Spinal cord (tissue), 10 donors: Measurements from ENCODE around the gene QSOX1. TPM values are rescaled to one million over a fixed set of nuclear protein-coding genes. Genes with fewer than 3 reads are reported as not detected.
A peak's percentile ranks its signal among the peaks of the same experiment; 100 is the strongest.

Experiments used
- DNase-seq, 6 donors: peaks; one replicate each; pipeline versions ENCODE4 v3.0.0 to v3.0.0-alpha.2; 2013 to 2015; ENCODE audit warnings: low spot score in 6 of 6, low read depth in 4 of 6
- H3K27ac ChIP-seq: one replicate; pipeline ENCODE4 v1.5.1; 2013; ENCODE audit warnings: low read depth, low read length, control low read depth
- H3K27me3 ChIP-seq: one replicate; pipeline ENCODE4 v1.6.1; 2013; ENCODE audit warnings: low read length; ENCODE audit not compliant: control insufficient read depth, insufficient read depth
- H3K36me3 ChIP-seq: one replicate; pipeline ENCODE4 v1.6.1; 2013; ENCODE audit warnings: low read length; ENCODE audit not compliant: control insufficient read depth, insufficient read depth
- H3K4me1 ChIP-seq: one replicate; pipeline ENCODE4 v1.6.1; 2013; ENCODE audit warnings: low read length; ENCODE audit not compliant: control insufficient read depth, insufficient read depth
- H3K4me3 ChIP-seq: one replicate; pipeline ENCODE4 v1.5.1; 2013; ENCODE audit warnings: low read depth, low read length, control low read depth
- H3K9me3 ChIP-seq: one replicate; pipeline ENCODE4 v1.6.1; 2013; ENCODE audit warnings: low read length; ENCODE audit not compliant: control insufficient read depth, insufficient read depth
- WGBS: methylation state at CpG from one replicate; pipeline ENCODE4 v1.1.5; 2013; ENCODE audit warnings: missing lambda C conversion rate; ENCODE audit not compliant: insufficient coverage; 5-methylcytosine and 5-hydroxymethylcytosine counted together
- polyA plus RNA-seq, 2 donors: library from polyadenylated mRNA; unstranded; fragments of 120-200 nt; gene quantifications; one replicate each; pipeline ENCODE4 v1.2.1, GENCODE V29; 2013; ENCODE audit not compliant: insufficient read length in 2 of 2
- total RNA-seq, 2 donors: library from RNA; depleted of rRNA in 1 of 2; stranded (reverse); fragments of 120-200 nt in 1 of 2; fragments of >200 nt in 1 of 2; gene quantifications; one replicate each; pipeline versions ENCODE4 v1.2.3 to v1.2.4, GENCODE V29; 2013 to 2014
- donor health status: healthy.

QSOX1 gene
- total and polyA plus RNA-seq, 4 donors = 25.0 to 46.5 (median 32.7) TPM

GRCh38 chr1:180229483-180230415, 75.1 kb downstream of the QSOX1 start, which contains the start of gene LHX4:
Gene LHX4 (plus strand): TSS chr1:180230264. CDS start chr1:180230530, 266 bp downstream.
- Histone ChIP-seq H3K27me3 (peaks cover 96% of the 10 kb centered on the region), H3K36me3 (no peaks in the 10 kb centered on the region), H3K9me3 (no peaks in the 10 kb centered on the region), H3K4me3 (peak within 1 kb of the TSS; percentile 31), H3K27ac (no peak within 1 kb of the TSS), H3K4me1 (peaks cover 46% of the 10 kb centered on the region)
- 0% methylated on average over 75 of the region's 105 CpGs for WGBS
- DNase-seq = peak in 2 of 6 donors; percentile 55 to 61

- Histone ChIP-seq H3K36me3 (no peaks in the 10 kb centered on the region), H3K27ac (no peak overlapping the region), H3K27me3 (peaks cover 96% of the 10 kb centered on the region), H3K4me1 (peaks cover 53% of the 10 kb centered on the region), H3K9me3 (no peaks in the 10 kb centered on the region), H3K4me3 (peak overlapping the region; percentile 31)
- under 1% methylated on average over 28 of the region's 28 CpGs for WGBS
- DNase-seq = peak in 1 of 6 donors; percentile 45
Observed at GRCh38 chr1:180230416-180230790, 75.7 kb downstream of the QSOX1 start.

- Histone ChIP-seq H3K27ac (no peak overlapping the region), H3K27me3 (peaks cover 96% of the 10 kb centered on the region), H3K9me3 (no peaks in the 10 kb centered on the region), H3K4me1 (peaks cover 58% of the 10 kb centered on the region), H3K36me3 (no peaks in the 10 kb centered on the region), H3K4me3 (no peak overlapping the region)
- DNase-seq = peak in 2 of 6 donors; percentile 61 to 66
- under 1% methylated on average over 65 of the region's 65 CpGs for WGBS
Observed at GRCh38 chr1:180230791-180231505, 76.3 kb downstream of the QSOX1 start.

- Histone ChIP-seq H3K9me3 (no peaks in the 10 kb centered on the region), H3K4me1 (peaks cover 63% of the 10 kb centered on the region), H3K27me3 (peaks cover 96% of the 10 kb centered on the region), H3K4me3 (no peak overlapping the region), H3K27ac (no peak overlapping the region), H3K36me3 (no peaks in the 10 kb centered on the region)
- 0% methylated on average over 36 of the region's 37 CpGs for WGBS
- peak in 2 of 6 donors; percentile 28 to 70 for DNase-seq
Observed at GRCh38 chr1:180231506-180231921, 76.8 kb downstream of the QSOX1 start.

GRCh38 chr1:180231936-180232335, 77.3 kb downstream of the QSOX1 start:
- peak in 2 of 6 donors; percentile 21 to 28 for DNase-seq

GRCh38 chr1:180232521-180233043, 77.9 kb downstream of the QSOX1 start:
- 0% methylated on average over 1 of the region's 11 CpGs for WGBS
- Histone ChIP-seq H3K27ac (no peak overlapping the region), H3K36me3 (no peaks in the 10 kb centered on the region), H3K9me3 (no peaks in the 10 kb centered on the region), H3K27me3 (peaks cover 99% of the 10 kb centered on the region), H3K4me1 (peaks cover 63% of the 10 kb centered on the region), H3K4me3 (no peak overlapping the region)
- DNase-seq = no peak

More at GRCh38 chr1:180231936-180232335, 77.3 kb downstream of the QSOX1 start:
- H3K27ac ChIP-seq = no peak overlapping the region
- H3K4me3 ChIP-seq = no peak overlapping the region
- WGBS = under 1% methylated on average over 11 of the region's 14 CpGs
- H3K4me1 ChIP-seq = peaks cover 63% of the 10 kb centered on the region
- H3K9me3 ChIP-seq = no peaks in the 10 kb centered on the region
- H3K27me3 ChIP-seq = peaks cover 96% of the 10 kb centered on the region
- no peaks in the 10 kb centered on the region for H3K36me3 ChIP-seq

GRCh38 chr1:180233191-180234011, 78.7 kb downstream of the QSOX1 start:
- Histone ChIP-seq H3K36me3 (no peaks in the 10 kb centered on the region), H3K27me3 (peaks cover 98% of the 10 kb centered on the region), H3K9me3 (no peaks in the 10 kb centered on the region), H3K4me1 (peaks cover 63% of the 10 kb centered on the region), H3K4me3 (no peak overlapping the region), H3K27ac (no peak overlapping the region)
- WGBS = under 1% methylated on average over 66 of the region's 71 CpGs
- no peak for DNase-seq

GRCh38 chr1:180234369-180235076, 79.9 kb downstream of the QSOX1 start:
- peaks cover 52% of the 10 kb centered on the region for H3K4me1 ChIP-seq
- WGBS = under 1% methylated on average over 50 of the region's 51 CpGs
- H3K27ac ChIP-seq = no peak overlapping the region
- no peaks in the 10 kb centered on the region for H3K9me3 ChIP-seq
- H3K27me3 ChIP-seq = peaks cover 98% of the 10 kb centered on the region
- DNase-seq = peak in 2 of 6 donors; percentile 19 to 28
- no peak overlapping the region for H3K4me3 ChIP-seq
- H3K36me3 ChIP-seq = no peaks in the 10 kb centered on the region
